HepG2 (cell line): ENCODE results near the gene CD86. TPM values are rescaled to one million over a fixed set of nuclear protein-coding genes. Genes with fewer than 3 reads are reported as not detected.

Experiments used
- ATAC-seq: fragments of 200-7000 bp; cut with Tn5 transposase; 3 replicates; pipeline ENCODE4 v1.9.1; 2020; ENCODE audit warnings: mild to moderate bottlenecking, moderate library complexity
- BruUV-seq: library from RNA; stranded (reverse); fragments of 400-500 nt; replicated peaks from 2 replicates; lab custom pipeline; 2021; lab: Mats Ljungman, UMichigan
- CTCF ChIA-PET: fragments of 300-600 bp; formaldehyde crosslinking; extraction: SDS; loops from one replicate; lab custom pipeline; 2021; ENCODE audit warnings: low total read pairs, inconsistent platforms, low intra/inter-chr PET ratio; lab: Yijun Ruan, JAX
- POLR2A ChIA-PET: fragments of 350-600 bp; sonication (Branson Sonifier 250); formaldehyde crosslinking; loops from one replicate; lab custom pipeline; 2020; ENCODE audit warnings: antibody characterized with exemption, inconsistent platforms; lab: Yijun Ruan, JAX
- DNase-seq: peaks from one replicate; pipeline ENCODE4 v3.0.0-alpha.2; 2015; ENCODE audit warnings: low spot score
- FAIRE-seq: peaks from 3 replicates; lab custom pipeline; 2011; peaks lifted over from hg19 to GRCh38; lab: Jason Lieb, UNC
- H2AFZ ChIP-seq: one replicate; pipeline ENCODE4 v1.6.1; 2011; ENCODE audit warnings: low read length, inconsistent platforms
- H3K27ac ChIP-seq: fragments of 300-600 bp; 3 replicates; pipeline ENCODE4 v1.8.0; 2011; ENCODE audit warnings: mixed run types, mild to moderate bottlenecking, mixed read lengths, low read length, inconsistent platforms; ENCODE audit not compliant: insufficient read depth; ENCODE audit errors: extremely low read length
- H3K27me3 ChIP-seq, 2 experiments: fragments of 200-600 bp in 1 of 2; 2 replicates in 1 of 2; 3 replicates in 1 of 2; pipeline versions ENCODE4 v1.6.0 to v1.8.0; 2011; ENCODE audit warnings: low read length in 2 of 2, mild to moderate bottlenecking in 2 of 2, moderate library complexity in 2 of 2, inconsistent platforms in 1 of 2; ENCODE audit not compliant: insufficient read depth in 2 of 2, control insufficient read depth in 1 of 2
- H3K36me3 ChIP-seq, 2 experiments: fragments of 200-600 bp in 1 of 2; replicated peaks in 1 of 2; 2 replicates in 1 of 2; 3 replicates in 1 of 2; pipeline versions ENCODE4 v1.5.1 to v1.8.0; 2011; ENCODE audit warnings: low read length in 2 of 2, inconsistent platforms in 1 of 2; ENCODE audit not compliant: insufficient read depth in 2 of 2, control insufficient read depth in 1 of 2
- H3K4me1 ChIP-seq: 2 replicates; pipeline ENCODE4 v1.5.1; 2012; ENCODE audit warnings: low read length, inconsistent platforms; ENCODE audit not compliant: insufficient read depth
- H3K4me2 ChIP-seq: 2 replicates; pipeline ENCODE4 v1.6.0; 2011; ENCODE audit warnings: low read depth, low read length, inconsistent platforms
- H3K4me3 ChIP-seq, 3 experiments: fragments of 200-600 bp in 1 of 3; sonication (generic), shearing (Covaris generic) in 1 of 3; replicated peaks in 1 of 3; 2 replicates each; pipeline ENCODE4 v1.5.1; 2011 to 2016; ENCODE audit warnings: low read length in 3 of 3, inconsistent platforms in 2 of 3, low read depth in 2 of 3, mild to moderate bottlenecking in 2 of 3, control low read depth in 1 of 3, mixed read lengths in 1 of 3; ENCODE audit not compliant: insufficient read depth in 1 of 3
- H3K79me2 ChIP-seq: one replicate; pipeline ENCODE4 v1.6.1; 2011; ENCODE audit warnings: low read length, inconsistent platforms; ENCODE audit not compliant: insufficient read depth
- H3K9ac ChIP-seq: 2 replicates; pipeline ENCODE4 v1.6.0; 2011; ENCODE audit warnings: mild to moderate bottlenecking, low read depth, low read length, inconsistent platforms; ENCODE audit not compliant: insufficient read depth
- H3K9me3 ChIP-seq: 2 replicates; pipeline ENCODE4 v1.5.1; 2012; ENCODE audit warnings: mild to moderate bottlenecking, low read length
- H4K20me1 ChIP-seq: 2 replicates; pipeline ENCODE4 v1.6.0; 2011; ENCODE audit warnings: inconsistent platforms, mild to moderate bottlenecking, low read length, moderate library complexity; ENCODE audit not compliant: insufficient read depth
- IRF2 ChIP-seq: IDR thresholded peaks from 2 replicates; pipeline ENCODE4 v1.6.1; 2018; ENCODE audit warnings: missing genetic modification reagents, missing compliant biosample characterization
- WGBS: methylation state at CpG from one replicate; pipeline ENCODE4 v1.1.6; 2017; ENCODE audit warnings: low lambda C conversion rate; 5-methylcytosine and 5-hydroxymethylcytosine counted together
- in situ Hi-C: cut with HindIII; loops from 2 replicates; pipeline ENCODE4 v1.10.0; 2017; ENCODE audit warnings: low pct_unique_long_range_greater_than_20kb; ENCODE audit not compliant: extremely low pct_ligation_motif_present
- intact Hi-C: fragments of 100-400 bp; cut with micrococcal nuclease; formaldehyde crosslinking; loops from one replicate; pipeline ENCODE4 v1.10.0; 2022; ENCODE audit not compliant: unreplicated experiment
- polyA plus RNA-seq, 8 experiments: library from polyadenylated mRNA; depleted of rRNA in 3 of 8; stranded (reverse) in 7 of 8; unstranded in 1 of 8; fragments of >200 nt; fragmentation: Illumina TruSeq in 4 of 8; extraction: Trizol in 4 of 8; gene quantifications; 2 replicates each; pipeline versions ENCODE4 v1.2.1 to v1.2.3, GENCODE V29; 2011 to 2016; ENCODE audit warnings: low read depth in 4 of 8, missing spikeins in 1 of 8, mixed read lengths in 1 of 8; ENCODE audit not compliant: insufficient read depth in 1 of 8
- small RNA-seq, 3 experiments: library from RNA; depleted of rRNA; stranded (forward); fragments of <200 nt; gene quantifications; one replicate each; pipeline ENCODE3, GENCODE V24; 2012; ENCODE audit warnings: low read depth in 2 of 3, low replicate concordance in 1 of 3; ENCODE audit not compliant: insufficient read length in 3 of 3, insufficient read depth in 2 of 3
- total RNA-seq, 5 experiments: library from RNA; depleted of rRNA; stranded (reverse); fragments of >200 nt; fragmentation: Illumina TruSeq; extraction: Trizol; gene quantifications; 2 replicates each; pipeline ENCODE4 v1.2.3, GENCODE V29; 2016; ENCODE audit warnings: low read depth in 1 of 5
- TF ChIP-seq, protein P1 (sequence below): conservative IDR thresholded peaks from 2 replicates; pipeline ENCODE4 v1.6.1; 2018; ENCODE audit warnings: missing genetic modification reagents

Gene CD86
- total and polyA plus RNA-seq, 2 of the 13 experiments (the other 11 are each of a cell fraction or from before 2014, with no cell fraction given), result not detected

DNA sequence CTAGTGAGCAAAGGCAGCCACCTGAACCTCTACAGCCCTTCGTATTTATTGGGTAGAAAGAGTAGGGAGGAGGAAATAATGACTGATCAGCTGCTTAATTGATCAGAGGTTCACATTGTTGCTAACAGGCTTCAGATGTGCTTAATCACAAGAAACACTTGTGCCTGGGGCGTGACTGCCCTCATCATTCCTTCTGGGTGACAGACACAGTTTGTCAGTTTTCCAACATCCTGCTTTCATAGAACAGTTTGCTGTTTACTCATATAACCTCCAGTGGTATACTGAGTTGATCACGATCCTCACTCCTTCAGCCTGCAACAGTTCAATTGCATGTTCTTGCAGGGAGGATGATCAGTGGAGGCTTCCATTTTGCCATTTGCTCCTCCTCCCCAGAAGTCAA lies 114.7 kb downstream of the CD86 start:
- TF ChIP-seq, protein P1, sequence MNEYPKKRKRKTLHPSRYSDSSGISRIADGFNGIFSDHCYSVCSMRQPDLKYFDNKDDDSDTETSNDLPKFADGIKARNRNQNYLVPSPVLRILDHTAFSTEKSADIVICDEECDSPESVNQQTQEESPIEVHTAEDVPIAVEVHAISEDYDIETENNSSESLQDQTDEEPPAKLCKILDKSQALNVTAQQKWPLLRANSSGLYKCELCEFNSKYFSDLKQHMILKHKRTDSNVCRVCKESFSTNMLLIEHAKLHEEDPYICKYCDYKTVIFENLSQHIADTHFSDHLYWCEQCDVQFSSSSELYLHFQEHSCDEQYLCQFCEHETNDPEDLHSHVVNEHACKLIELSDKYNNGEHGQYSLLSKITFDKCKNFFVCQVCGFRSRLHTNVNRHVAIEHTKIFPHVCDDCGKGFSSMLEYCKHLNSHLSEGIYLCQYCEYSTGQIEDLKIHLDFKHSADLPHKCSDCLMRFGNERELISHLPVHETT (CRISPR knock-in tag), result no peak
- no peak for TF ChIP-seq IRF2 (CRISPR knock-in tag)
- TF ChIP-seq, all 625 proteins: peak for 0
- Histone ChIP-seq H3K27ac (no peak overlapping the region), H3K4me1 (no peaks in the 10 kb centered on the region), H3K27me3 (no peaks in the 10 kb centered on the region), H3K79me2 (no peaks in the 10 kb centered on the region), H4K20me1 (no peaks in the 10 kb centered on the region), H3K4me3 (no peak overlapping the region), H2AFZ (no peak overlapping the region), H3K4me2 (no peak overlapping the region), H3K9ac (no peak overlapping the region), H3K9me3 (no peaks in the 10 kb centered on the region), H3K36me3 (no peaks in the 10 kb centered on the region)
- ATAC-seq (no peak), FAIRE-seq (no peak), DNase-seq (no peak)
- intact Hi-C loops (no loop called here), in situ Hi-C loops (no loop called here)
- ChIA-PET CTCF (no interaction called here), POLR2A (no interaction called here)
- BruUV-seq, result no TSS peak
- WGBS, result 7% methylated on average over 3 of the region's 3 CpGs

Small RNA genes within 50 kb of the gene (small RNA-seq; reads per million reads assigned to genes)
- gene RF00019, result 0 reads per million in 3 experiments

Other genes with a start within 250 kb of the CD86 start
- 41.4 and 44.8 TPM in 2 replicates for gene IQCB1, start 220.3 kb upstream of the CD86 start, total RNA-seq (2016; rRNA removed; fragmentation: Illumina TruSeq; extraction: Trizol)
- 17.8 and 18.0 TPM in 2 replicates for gene IQCB1, start 220.3 kb upstream of the CD86 start, polyA plus RNA-seq (2011; rRNA removed)
- gene EAF2, start 220.2 kb upstream of the CD86 start, total RNA-seq (2016; rRNA removed; fragmentation: Illumina TruSeq; extraction: Trizol), result 14.6 and 20.1 TPM in 2 replicates
- gene EAF2, start 220.2 kb upstream of the CD86 start, polyA plus RNA-seq (2011; rRNA removed), result 4.0 and 4.3 TPM in 2 replicates
- gene SLC15A2, start 161.0 kb upstream of the CD86 start, total RNA-seq (2016; rRNA removed; fragmentation: Illumina TruSeq; extraction: Trizol), result 0.41 and 1.0 TPM in 2 replicates
- gene SLC15A2, start 161.0 kb upstream of the CD86 start, polyA plus RNA-seq (2011; rRNA removed), result 0.63 and 1.4 TPM in 2 replicates
- not detected in 2 replicates for gene ILDR1, start 33.1 kb upstream of the CD86 start, total RNA-seq (2016; rRNA removed; fragmentation: Illumina TruSeq; extraction: Trizol)
- not detected in 2 replicates for gene ILDR1, start 33.1 kb upstream of the CD86 start, polyA plus RNA-seq (2011; rRNA removed)
- gene CASR, start 128.3 kb downstream of the CD86 start, total RNA-seq (2016; rRNA removed; fragmentation: Illumina TruSeq; extraction: Trizol), result not detected in 2 replicates
- not detected in 2 replicates for gene CASR, start 128.3 kb downstream of the CD86 start, polyA plus RNA-seq (2011; rRNA removed)